Measurements from ENCODE around the gene TRPM2. TPM values are rescaled to one million over a fixed set of nuclear protein-coding genes. Genes with fewer than 3 reads are reported as not detected.

TRPM2 gene
- total RNA-seq, 1 experiment from 2014 or later: 0.26 TPM

DNA sequence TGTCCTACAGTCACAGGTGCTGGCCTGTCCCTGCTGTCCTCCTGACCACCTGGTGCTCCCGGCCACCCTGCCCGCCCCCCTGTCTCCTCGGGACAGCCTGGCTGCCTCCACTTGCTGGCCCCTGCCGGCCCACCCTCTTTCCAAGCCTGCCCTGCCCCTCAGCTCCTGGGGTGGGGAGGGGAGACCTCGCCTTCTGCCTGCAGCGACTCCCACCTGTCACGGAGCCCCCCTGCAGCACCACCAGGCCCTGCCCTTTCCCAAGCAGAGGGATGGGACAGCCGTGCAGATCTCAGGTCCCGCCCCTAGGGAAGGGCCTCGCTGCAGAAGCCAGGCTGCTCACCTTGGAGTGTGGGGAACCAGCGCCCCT, 109.4 kb downstream of the TRPM2 start:
- POLR2A ChIA-PET: no interaction called here
- Histone ChIP-seq H3K36me3 (ENCODE audit: control insufficient read depth, insufficient read depth, low read length) (no peaks in the 10 kb centered on the region), H3K9me3 (ENCODE audit: control insufficient read depth, insufficient read depth, low read depth, low read length) (no peaks in the 10 kb centered on the region), H3K4me3 (ENCODE audit: low read depth in 2 of 2, low read length in 2 of 2) (no peak overlapping the region), H3K27me3 (ENCODE audit: control insufficient read depth, insufficient read depth, low read length) (no peaks in the 10 kb centered on the region), H3K4me1 (ENCODE audit: control insufficient read depth, insufficient read depth, low read length) (no peaks in the 10 kb centered on the region), H3K27ac (ENCODE audit: low read length) (no peak overlapping the region)
- in situ Hi-C loops (cut with HindIII; ENCODE audit: low pct_unique_long_range_greater_than_20kb, low sequenced_read_pairs) (no loop called here), intact Hi-C loops (cut with micrococcal nuclease; ENCODE audit: unreplicated experiment) (no loop called here)
- BruUV-seq (replicated peaks): no TSS peak
- TF ChIP-seq SIN3A (IDR thresholded peaks at IDR 0.05; ENCODE audit: borderline replicate concordance, insufficient read depth, low read depth, low read length) (no peak), POLR2AphosphoS5 (IDR thresholded peaks at IDR 0.05; ENCODE audit: low read depth, low read length) (no peak), TCF7L2 (IDR thresholded peaks at IDR 0.05; ENCODE audit: low read depth, low read length) (no peak)
- TF ChIP-seq, protein P1, sequence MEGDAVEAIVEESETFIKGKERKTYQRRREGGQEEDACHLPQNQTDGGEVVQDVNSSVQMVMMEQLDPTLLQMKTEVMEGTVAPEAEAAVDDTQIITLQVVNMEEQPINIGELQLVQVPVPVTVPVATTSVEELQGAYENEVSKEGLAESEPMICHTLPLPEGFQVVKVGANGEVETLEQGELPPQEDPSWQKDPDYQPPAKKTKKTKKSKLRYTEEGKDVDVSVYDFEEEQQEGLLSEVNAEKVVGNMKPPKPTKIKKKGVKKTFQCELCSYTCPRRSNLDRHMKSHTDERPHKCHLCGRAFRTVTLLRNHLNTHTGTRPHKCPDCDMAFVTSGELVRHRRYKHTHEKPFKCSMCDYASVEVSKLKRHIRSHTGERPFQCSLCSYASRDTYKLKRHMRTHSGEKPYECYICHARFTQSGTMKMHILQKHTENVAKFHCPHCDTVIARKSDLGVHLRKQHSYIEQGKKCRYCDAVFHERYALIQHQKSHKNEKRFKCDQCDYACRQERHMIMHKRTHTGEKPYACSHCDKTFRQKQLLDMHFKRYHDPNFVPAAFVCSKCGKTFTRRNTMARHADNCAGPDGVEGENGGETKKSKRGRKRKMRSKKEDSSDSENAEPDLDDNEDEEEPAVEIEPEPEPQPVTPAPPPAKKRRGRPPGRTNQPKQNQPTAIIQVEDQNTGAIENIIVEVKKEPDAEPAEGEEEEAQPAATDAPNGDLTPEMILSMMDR (IDR thresholded peaks at IDR 0.05): no peak
- TF ChIP-seq, protein P2, sequence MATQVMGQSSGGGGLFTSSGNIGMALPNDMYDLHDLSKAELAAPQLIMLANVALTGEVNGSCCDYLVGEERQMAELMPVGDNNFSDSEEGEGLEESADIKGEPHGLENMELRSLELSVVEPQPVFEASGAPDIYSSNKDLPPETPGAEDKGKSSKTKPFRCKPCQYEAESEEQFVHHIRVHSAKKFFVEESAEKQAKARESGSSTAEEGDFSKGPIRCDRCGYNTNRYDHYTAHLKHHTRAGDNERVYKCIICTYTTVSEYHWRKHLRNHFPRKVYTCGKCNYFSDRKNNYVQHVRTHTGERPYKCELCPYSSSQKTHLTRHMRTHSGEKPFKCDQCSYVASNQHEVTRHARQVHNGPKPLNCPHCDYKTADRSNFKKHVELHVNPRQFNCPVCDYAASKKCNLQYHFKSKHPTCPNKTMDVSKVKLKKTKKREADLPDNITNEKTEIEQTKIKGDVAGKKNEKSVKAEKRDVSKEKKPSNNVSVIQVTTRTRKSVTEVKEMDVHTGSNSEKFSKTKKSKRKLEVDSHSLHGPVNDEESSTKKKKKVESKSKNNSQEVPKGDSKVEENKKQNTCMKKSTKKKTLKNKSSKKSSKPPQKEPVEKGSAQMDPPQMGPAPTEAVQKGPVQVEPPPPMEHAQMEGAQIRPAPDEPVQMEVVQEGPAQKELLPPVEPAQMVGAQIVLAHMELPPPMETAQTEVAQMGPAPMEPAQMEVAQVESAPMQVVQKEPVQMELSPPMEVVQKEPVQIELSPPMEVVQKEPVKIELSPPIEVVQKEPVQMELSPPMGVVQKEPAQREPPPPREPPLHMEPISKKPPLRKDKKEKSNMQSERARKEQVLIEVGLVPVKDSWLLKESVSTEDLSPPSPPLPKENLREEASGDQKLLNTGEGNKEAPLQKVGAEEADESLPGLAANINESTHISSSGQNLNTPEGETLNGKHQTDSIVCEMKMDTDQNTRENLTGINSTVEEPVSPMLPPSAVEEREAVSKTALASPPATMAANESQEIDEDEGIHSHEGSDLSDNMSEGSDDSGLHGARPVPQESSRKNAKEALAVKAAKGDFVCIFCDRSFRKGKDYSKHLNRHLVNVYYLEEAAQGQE (IDR thresholded peaks at IDR 0.05; ENCODE audit: insufficient read depth in 1 of 2, low read depth in 2 of 2, low read length in 1 of 2): no peak
- no peak for DNase-seq (ENCODE audit: low read depth, low spot score)
- CTCF ChIA-PET: no interaction called here
- no peak for ATAC-seq

DNA sequence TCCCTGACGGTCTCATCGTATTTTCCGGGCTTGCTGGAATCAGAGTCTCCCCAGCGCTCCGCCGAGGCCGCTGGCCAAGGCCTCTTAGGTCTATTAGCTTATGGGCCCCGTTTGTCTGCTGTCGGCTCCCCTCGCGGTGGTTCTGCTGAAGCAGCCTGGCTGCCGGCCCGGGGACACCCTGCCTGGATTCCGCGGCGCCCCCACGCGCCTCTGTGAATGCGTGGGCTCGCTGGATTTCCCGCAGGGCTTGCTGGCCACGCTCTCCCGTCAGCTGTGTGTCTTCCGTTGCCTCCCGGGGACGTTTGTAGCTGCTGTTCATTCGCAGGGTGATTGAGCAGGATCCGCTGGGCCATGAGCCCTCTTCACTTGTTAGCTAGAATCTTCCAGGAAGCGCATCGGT, 110.3 kb downstream of the TRPM2 start:
- H3K36me3 ChIP-seq (ENCODE audit: control insufficient read depth, insufficient read depth, low read length): no peaks in the 10 kb centered on the region
- H3K4me3 ChIP-seq (ENCODE audit: low read depth in 2 of 2, low read length in 2 of 2): no peak overlapping the region
- ChIA-PET POLR2A (no interaction called here), CTCF (no interaction called here)
- no peak for ATAC-seq
- intact Hi-C loops (cut with micrococcal nuclease; ENCODE audit: unreplicated experiment): no loop called here
- no peaks in the 10 kb centered on the region for H3K27me3 ChIP-seq (ENCODE audit: control insufficient read depth, insufficient read depth, low read length)
- no peaks in the 10 kb centered on the region for H3K9me3 ChIP-seq (ENCODE audit: control insufficient read depth, insufficient read depth, low read depth, low read length)
- no TSS peak for BruUV-seq (replicated peaks)
- no peak for DNase-seq (ENCODE audit: low read depth, low spot score)
- TF ChIP-seq, protein P2 (IDR thresholded peaks at IDR 0.05; ENCODE audit: insufficient read depth in 1 of 2, low read depth in 2 of 2, low read length in 1 of 2): no peak
- TF ChIP-seq, protein P1 (IDR thresholded peaks at IDR 0.05): no peak
- TF ChIP-seq POLR2AphosphoS5 (IDR thresholded peaks at IDR 0.05; ENCODE audit: low read depth, low read length) (no peak), SIN3A (IDR thresholded peaks at IDR 0.05; ENCODE audit: borderline replicate concordance, insufficient read depth, low read depth, low read length) (no peak), TCF7L2 (IDR thresholded peaks at IDR 0.05; ENCODE audit: low read depth, low read length) (no peak)
- in situ Hi-C loops (cut with HindIII; ENCODE audit: low pct_unique_long_range_greater_than_20kb, low sequenced_read_pairs): no loop called here
- H3K4me1 ChIP-seq (ENCODE audit: control insufficient read depth, insufficient read depth, low read length): no peaks in the 10 kb centered on the region
- H3K27ac ChIP-seq (ENCODE audit: low read length): no peak overlapping the region
